Measurements from ENCODE around the gene ASCL5. TPM values are rescaled to one million over a fixed set of nuclear protein-coding genes. Genes with fewer than 3 reads are reported as not detected.

The ASCL5 gene
- total RNA-seq, 1 experiment from 2014 or later = 0.15 TPM

DNA sequence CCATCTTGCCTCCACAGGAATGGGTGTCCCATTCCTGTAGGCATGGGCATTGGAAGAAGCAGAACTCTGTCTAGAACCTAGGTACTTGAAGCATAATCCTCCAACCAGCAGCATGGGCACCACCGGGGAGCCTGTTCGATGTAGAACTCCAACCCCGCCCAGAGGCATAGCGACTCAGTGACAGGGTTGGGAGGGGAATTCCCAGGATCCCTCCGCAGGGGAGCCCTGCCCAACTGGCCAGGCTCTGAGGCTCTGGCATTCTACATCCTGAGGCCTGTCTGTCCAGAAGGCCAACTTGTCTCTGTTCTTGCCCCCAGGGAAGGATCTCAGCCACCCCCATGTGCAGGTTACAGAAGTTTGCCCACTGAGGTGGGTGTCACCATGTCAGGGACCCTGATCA is 53.0 kb downstream of the ASCL5 start:
- peaks cover 15% of the 10 kb centered on the region for H3K27me3 Mint-ChIP-seq (ENCODE audit: low read depth)
- H3K4me1 Mint-ChIP-seq = peaks cover 4 to 15% of the 10 kb centered on the region in 2 experiments; a peak in 3 of 4 replicates
- H4K91ac ChIP-seq (ENCODE audit: insufficient read length, low read depth, low read length) = no peak overlapping the region
- no peak overlapping the region for H3K4me3 Mint-ChIP-seq
- H2BK5ac ChIP-seq (ENCODE audit: insufficient read length, low read length) = no peak overlapping the region
- H3K79me2 ChIP-seq (ENCODE audit: insufficient read depth, low read length) = no peaks in the 10 kb centered on the region
- no peak overlapping the region for H2BK120ac ChIP-seq (ENCODE audit: low read depth, low read length, poor library complexity, severe bottlenecking)
- no peaks in the 10 kb centered on the region for H3K23me2 ChIP-seq (ENCODE audit: insufficient read length, low read depth, low read length, poor library complexity, severe bottlenecking)
- H2BK20ac ChIP-seq (ENCODE audit: low read depth, low read length, poor library complexity, severe bottlenecking) = no peak overlapping the region
- H3K56ac ChIP-seq (ENCODE audit: insufficient read length, low read depth, low read length) = no peak overlapping the region
- H3K14ac ChIP-seq (ENCODE audit: insufficient read depth, low read length) = no peak overlapping the region
- H2BK12ac ChIP-seq (ENCODE audit: insufficient read length, low read depth, low read length) = no peak overlapping the region
- H2AFZ ChIP-seq (ENCODE audit: low read length) = no peak overlapping the region
- H3K9me3 Mint-ChIP-seq = no peaks in the 10 kb centered on the region
- no peaks in the 10 kb centered on the region for H3K79me1 ChIP-seq (ENCODE audit: insufficient read depth, low read depth, low read length, poor library complexity, severe bottlenecking)
- H3K9ac ChIP-seq (ENCODE audit: extremely low read depth, insufficient read length, low read length) = no peak overlapping the region
- H4K5ac ChIP-seq (ENCODE audit: insufficient read length, low read depth, low read length) = no peak overlapping the region
- H3T11ph ChIP-seq (ENCODE audit: low read length) = no peak overlapping the region
- no peak overlapping the region for H3K27ac ChIP-seq (ENCODE audit: insufficient read length, low read depth, low read length)
- H3K18ac ChIP-seq (ENCODE audit: insufficient read length, low read depth, low read length) = no peak overlapping the region
- no peak for DNase-seq
- H2AK5ac ChIP-seq (ENCODE audit: insufficient read length, low read length) = no peak overlapping the region
- H3K27ac Mint-ChIP-seq = no peak overlapping the region
- no peaks in the 10 kb centered on the region for H3K4me1 ChIP-seq (ENCODE audit: insufficient read depth, low read length)
- TF ChIP-seq, protein P1, sequence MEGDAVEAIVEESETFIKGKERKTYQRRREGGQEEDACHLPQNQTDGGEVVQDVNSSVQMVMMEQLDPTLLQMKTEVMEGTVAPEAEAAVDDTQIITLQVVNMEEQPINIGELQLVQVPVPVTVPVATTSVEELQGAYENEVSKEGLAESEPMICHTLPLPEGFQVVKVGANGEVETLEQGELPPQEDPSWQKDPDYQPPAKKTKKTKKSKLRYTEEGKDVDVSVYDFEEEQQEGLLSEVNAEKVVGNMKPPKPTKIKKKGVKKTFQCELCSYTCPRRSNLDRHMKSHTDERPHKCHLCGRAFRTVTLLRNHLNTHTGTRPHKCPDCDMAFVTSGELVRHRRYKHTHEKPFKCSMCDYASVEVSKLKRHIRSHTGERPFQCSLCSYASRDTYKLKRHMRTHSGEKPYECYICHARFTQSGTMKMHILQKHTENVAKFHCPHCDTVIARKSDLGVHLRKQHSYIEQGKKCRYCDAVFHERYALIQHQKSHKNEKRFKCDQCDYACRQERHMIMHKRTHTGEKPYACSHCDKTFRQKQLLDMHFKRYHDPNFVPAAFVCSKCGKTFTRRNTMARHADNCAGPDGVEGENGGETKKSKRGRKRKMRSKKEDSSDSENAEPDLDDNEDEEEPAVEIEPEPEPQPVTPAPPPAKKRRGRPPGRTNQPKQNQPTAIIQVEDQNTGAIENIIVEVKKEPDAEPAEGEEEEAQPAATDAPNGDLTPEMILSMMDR (conservative IDR thresholded peaks at IDR 0.05) = no peak
- no peak overlapping the region for H2BK15ac ChIP-seq (ENCODE audit: low read depth, low read length)
- no peak overlapping the region for H4K8ac ChIP-seq (replicated peaks; ENCODE audit: insufficient read length, low read depth, low read length)
- H3K4me2 ChIP-seq (ENCODE audit: insufficient read depth, insufficient read length, low read length) = no peak overlapping the region
- H4K20me1 ChIP-seq (ENCODE audit: control insufficient read depth, insufficient read depth, insufficient read length) = no peaks in the 10 kb centered on the region
- H3K27me3 ChIP-seq (ENCODE audit: insufficient read depth, low read length) = no peaks in the 10 kb centered on the region
- H3K23ac ChIP-seq (ENCODE audit: insufficient read length, low read depth, low read length) = no peak overlapping the region
- no CpG with 5 or more reads among the region's 5 CpGs for WGBS (ENCODE audit: extremely low coverage, insufficient read length, low lambda C conversion rate)
- H3K36me3 Mint-ChIP-seq (ENCODE audit: insufficient read depth in 1 of 3, low read depth in 3 of 3) = no peaks in the 10 kb centered on the region
- H3K4ac ChIP-seq (ENCODE audit: low read depth, low read length) = no peak overlapping the region
- H3K9me3 ChIP-seq (ENCODE audit: control insufficient read depth, low read depth, low read length) = no peaks in the 10 kb centered on the region
